Neuronal stem cell (in vitro differentiated cells): ENCODE measurements around the gene MBD2.

Source experiments
- DNase-seq: peaks from one replicate; pipeline ENCODE4 v3.0.0-alpha.2; 2013; ENCODE audit warnings: low spot score
- H2AFZ ChIP-seq: one replicate; pipeline ENCODE4 v1.6.1; 2013; ENCODE audit warnings: mild to moderate bottlenecking, low read length, inconsistent platforms
- H2AK5ac ChIP-seq: 2 replicates; pipeline ENCODE4 v1.6.1; 2013; ENCODE audit warnings: low read depth, mild to moderate bottlenecking, inconsistent platforms, low read length, moderate library complexity, mixed read lengths
- H2BK120ac ChIP-seq: 2 replicates; pipeline ENCODE4 v1.6.1; 2013; ENCODE audit warnings: low read depth, mild to moderate bottlenecking, inconsistent platforms, low read length, moderate library complexity, mixed read lengths
- H2BK12ac ChIP-seq: one replicate; pipeline ENCODE4 v1.6.1; 2013; ENCODE audit warnings: low read length, inconsistent platforms
- H2BK15ac ChIP-seq: 2 replicates; pipeline ENCODE4 v1.6.1; 2013; ENCODE audit warnings: mild to moderate bottlenecking, low read length, inconsistent platforms, mixed read lengths
- H2BK5ac ChIP-seq: one replicate; pipeline ENCODE4 v1.6.1; 2013; ENCODE audit warnings: inconsistent platforms, mild to moderate bottlenecking, low read length, moderate library complexity
- H3K14ac ChIP-seq: one replicate; pipeline ENCODE4 v1.6.1; 2013; ENCODE audit warnings: low read length, inconsistent platforms
- H3K18ac ChIP-seq: 2 replicates; pipeline ENCODE4 v1.6.1; 2013; ENCODE audit warnings: low read length, inconsistent platforms
- H3K23ac ChIP-seq: 2 replicates; pipeline ENCODE4 v1.6.1; 2013; ENCODE audit warnings: low read depth, mild to moderate bottlenecking, mixed read lengths, low read length, inconsistent platforms; ENCODE audit not compliant: poor library complexity
- H3K27ac ChIP-seq: replicated peaks from 3 replicates; pipeline ENCODE4 v1.5.1; 2013; ENCODE audit warnings: low read length, inconsistent platforms
- H3K27me3 ChIP-seq, 3 experiments: 2 replicates each; pipeline ENCODE4 v1.6.1; 2013; ENCODE audit warnings: low read length in 3 of 3, mild to moderate bottlenecking in 2 of 3, inconsistent platforms in 1 of 3, low read depth in 1 of 3, mixed read lengths in 1 of 3, moderate library complexity in 1 of 3; ENCODE audit not compliant: control insufficient read depth in 3 of 3, insufficient read depth in 3 of 3
- H3K36me3 ChIP-seq, 2 donors: replicated peaks in 1 of 2; 2 replicates each; pipeline ENCODE4 v1.6.1; 2013; ENCODE audit warnings: low read length in 2 of 2; ENCODE audit not compliant: control insufficient read depth in 2 of 2, insufficient read depth in 2 of 2
- H3K4ac ChIP-seq: 2 replicates; pipeline ENCODE4 v1.6.1; 2013; ENCODE audit warnings: inconsistent platforms, mild to moderate bottlenecking, low read length, moderate library complexity
- H3K4me1 ChIP-seq, 2 donors: 1 replicate in 1 of 2; 2 replicates in 1 of 2; pipeline ENCODE4 v1.6.1; 2013; ENCODE audit warnings: low read length in 2 of 2, low read depth in 1 of 2; ENCODE audit not compliant: control insufficient read depth in 2 of 2, insufficient read depth in 1 of 2
- H3K4me2 ChIP-seq: one replicate; pipeline ENCODE4 v1.6.1; 2013; ENCODE audit warnings: mild to moderate bottlenecking, low read length, inconsistent platforms; ENCODE audit not compliant: insufficient read depth, poor library complexity, severe bottlenecking
- H3K4me3 ChIP-seq, 2 donors: 2 replicates each; pipeline ENCODE4 v1.5.1; 2013; ENCODE audit warnings: low read length in 2 of 2, mild to moderate bottlenecking in 2 of 2, inconsistent platforms in 1 of 2, moderate library complexity in 1 of 2
- H3K79me1 ChIP-seq: one replicate; pipeline ENCODE4 v1.6.1; 2013; ENCODE audit warnings: low read depth, mild to moderate bottlenecking, inconsistent platforms, low read length, moderate library complexity
- H3K9ac ChIP-seq: one replicate; pipeline ENCODE4 v1.6.1; 2013; ENCODE audit warnings: mild to moderate bottlenecking, low read depth, low read length, inconsistent platforms; ENCODE audit not compliant: poor library complexity
- H3K9me3 ChIP-seq, 2 donors: replicated peaks in 1 of 2; 2 replicates each; pipeline versions ENCODE3 to v1.6.1; 2013; ENCODE audit warnings: low read length in 2 of 2, mild to moderate bottlenecking in 2 of 2, inconsistent platforms in 1 of 2, low read depth in 1 of 2, mixed read lengths in 1 of 2, moderate library complexity in 1 of 2; ENCODE audit not compliant: control insufficient read depth in 2 of 2, insufficient read depth in 1 of 2
- H4K8ac ChIP-seq: one replicate; pipeline ENCODE4 v1.6.1; 2013; ENCODE audit warnings: low read depth, mild to moderate bottlenecking, inconsistent platforms, low read length, moderate library complexity
- H4K91ac ChIP-seq: one replicate; pipeline ENCODE4 v1.6.1; 2013; ENCODE audit warnings: low read length, low read depth, mild to moderate bottlenecking, inconsistent platforms; ENCODE audit not compliant: poor library complexity
- WGBS, 2 donors: extraction: QIAGEN DNeasy Blood & Tissue Kit; methylation state at CpG; one replicate each; pipeline ENCODE4 v1.1.7; 2013; ENCODE audit warnings: missing lambda C conversion rate in 2 of 2, mixed read lengths in 1 of 2; ENCODE audit not compliant: insufficient read length in 2 of 2, insufficient replicate concordance in 1 of 2; ENCODE audit errors: extremely low coverage in 2 of 2; 5-methylcytosine and 5-hydroxymethylcytosine counted together

Gene MBD2

DNA sequence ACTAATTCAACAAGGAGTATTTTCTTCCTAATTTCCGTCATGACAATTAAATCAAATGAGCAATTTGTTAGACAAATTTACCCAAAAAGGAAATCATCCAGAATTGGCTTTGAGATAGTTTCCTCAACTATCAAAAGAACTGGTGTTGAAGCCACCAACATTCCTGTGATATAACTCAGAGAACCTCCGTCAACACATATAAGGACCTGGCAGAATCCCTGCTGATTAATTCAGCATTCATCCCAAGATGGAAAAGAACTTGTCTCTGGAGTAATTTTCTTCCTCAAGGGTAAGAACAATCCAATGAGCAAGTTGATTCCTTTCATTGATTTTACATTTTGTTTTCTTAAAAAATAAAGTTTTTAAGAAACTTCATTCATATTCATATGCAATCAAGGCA is 62.0 kb downstream of the MBD2 start:
- Histone ChIP-seq H3K36me3 (peaks cover 0 to 42% of the 10 kb centered on the region in 2 donors), H2BK15ac (no peak overlapping the region), H2BK120ac (no peak overlapping the region), H2BK12ac (no peak overlapping the region), H3K4ac (no peak overlapping the region), H2AK5ac (no peak overlapping the region), H3K9ac (no peak overlapping the region), H3K4me2 (no peak overlapping the region), H2BK5ac (no peak overlapping the region), H4K91ac (no peak overlapping the region), H3K18ac (no peak overlapping the region), H3K27ac (no peak overlapping the region), H3K9me3 (no peaks in the 10 kb centered on the region), H3K79me1 (no peaks in the 10 kb centered on the region), H3K4me3 (no peak overlapping the region), H3K4me1 (no peaks in the 10 kb centered on the region), H3K23ac (no peak overlapping the region), H3K27me3 (no peaks in the 10 kb centered on the region), H2AFZ (no peak overlapping the region), H3K14ac (no peak overlapping the region), H4K8ac (no peak overlapping the region)
- no CpG with 5 or more reads among the region's 2 CpGs for WGBS, 2 donors
- no peak for DNase-seq

DNA sequence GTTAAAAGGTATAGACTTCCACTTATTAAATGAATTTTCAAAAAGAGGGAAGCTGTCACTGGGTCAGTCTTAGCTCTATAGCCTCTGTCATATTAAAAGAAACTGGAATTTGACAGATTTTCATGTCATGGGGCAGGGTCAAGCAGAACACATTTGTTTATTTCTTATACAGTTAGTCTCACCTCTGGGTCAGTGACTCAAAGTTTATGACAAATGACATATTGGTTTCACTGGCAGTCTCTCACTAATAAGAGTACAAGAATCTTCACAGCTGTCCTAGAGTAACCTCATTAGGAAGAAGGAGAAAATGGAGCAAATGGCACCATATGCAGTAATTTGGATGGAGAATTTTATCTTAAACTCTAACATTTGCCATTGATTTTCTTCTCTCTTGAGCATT is 63.2 kb downstream of the MBD2 start:
- Histone ChIP-seq H2AK5ac (no peak overlapping the region), H4K91ac (no peak overlapping the region), H3K4ac (no peak overlapping the region), H3K4me1 (no peaks in the 10 kb centered on the region), H2BK15ac (no peak overlapping the region), H3K14ac (no peak overlapping the region), H3K9ac (no peak overlapping the region), H4K8ac (no peak overlapping the region), H3K27ac (no peak overlapping the region), H3K4me3 (no peak overlapping the region), H2BK12ac (no peak overlapping the region), H3K79me1 (no peaks in the 10 kb centered on the region), H3K4me2 (no peak overlapping the region), H3K9me3 (no peaks in the 10 kb centered on the region), H2AFZ (no peak overlapping the region), H3K23ac (no peak overlapping the region), H2BK120ac (no peak overlapping the region), H3K36me3 (peaks cover 0 to 42% of the 10 kb centered on the region in 2 donors), H3K27me3 (no peaks in the 10 kb centered on the region), H2BK5ac (no peak overlapping the region), H3K18ac (no peak overlapping the region)
- no peak for DNase-seq

DNA sequence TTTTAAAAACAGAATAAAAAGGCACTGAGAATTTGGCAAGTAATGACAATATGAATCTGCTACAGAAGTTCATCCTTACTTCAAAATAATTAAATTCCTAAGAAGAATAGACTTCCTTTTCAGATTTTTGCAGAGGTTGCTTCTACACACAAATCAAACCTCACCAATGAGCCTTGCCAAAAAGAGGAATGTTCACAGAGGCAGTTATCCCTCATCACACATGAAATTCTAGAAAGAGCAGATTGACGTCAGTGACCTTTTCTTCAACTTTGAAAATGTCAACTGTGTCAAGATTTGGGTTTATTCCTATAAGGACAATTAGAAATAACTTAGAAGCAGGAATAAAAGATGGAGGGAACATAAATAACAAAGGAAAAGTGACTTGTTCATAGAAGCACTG is 64.6 kb downstream of the MBD2 start:
- no peak overlapping the region for H2BK12ac ChIP-seq
- H3K4me3 ChIP-seq, result no peak overlapping the region
- H3K18ac ChIP-seq, result no peak overlapping the region
- H3K36me3 ChIP-seq, result peaks cover 0 to 42% of the 10 kb centered on the region in 2 donors
- H2BK120ac ChIP-seq, result no peak overlapping the region
- no peak overlapping the region for H3K23ac ChIP-seq
- no peak overlapping the region for H4K91ac ChIP-seq
- H2AFZ ChIP-seq, result no peak overlapping the region
- H3K9ac ChIP-seq, result no peak overlapping the region
- no peak overlapping the region for H3K14ac ChIP-seq
- no peaks in the 10 kb centered on the region for H3K4me1 ChIP-seq
- no peaks in the 10 kb centered on the region for H3K27me3 ChIP-seq
- H4K8ac ChIP-seq, result no peak overlapping the region
- no peak overlapping the region for H2BK5ac ChIP-seq
- no peak overlapping the region for H3K4me2 ChIP-seq
- no peak overlapping the region for H2BK15ac ChIP-seq
- no peak for DNase-seq
- WGBS, 2 donors, result no CpG with 5 or more reads among the region's 1 CpG
- H3K27ac ChIP-seq, result no peak overlapping the region
- no peak overlapping the region for H2AK5ac ChIP-seq
- H3K9me3 ChIP-seq, result no peaks in the 10 kb centered on the region
- H3K4ac ChIP-seq, result no peak overlapping the region
- no peaks in the 10 kb centered on the region for H3K79me1 ChIP-seq

DNA sequence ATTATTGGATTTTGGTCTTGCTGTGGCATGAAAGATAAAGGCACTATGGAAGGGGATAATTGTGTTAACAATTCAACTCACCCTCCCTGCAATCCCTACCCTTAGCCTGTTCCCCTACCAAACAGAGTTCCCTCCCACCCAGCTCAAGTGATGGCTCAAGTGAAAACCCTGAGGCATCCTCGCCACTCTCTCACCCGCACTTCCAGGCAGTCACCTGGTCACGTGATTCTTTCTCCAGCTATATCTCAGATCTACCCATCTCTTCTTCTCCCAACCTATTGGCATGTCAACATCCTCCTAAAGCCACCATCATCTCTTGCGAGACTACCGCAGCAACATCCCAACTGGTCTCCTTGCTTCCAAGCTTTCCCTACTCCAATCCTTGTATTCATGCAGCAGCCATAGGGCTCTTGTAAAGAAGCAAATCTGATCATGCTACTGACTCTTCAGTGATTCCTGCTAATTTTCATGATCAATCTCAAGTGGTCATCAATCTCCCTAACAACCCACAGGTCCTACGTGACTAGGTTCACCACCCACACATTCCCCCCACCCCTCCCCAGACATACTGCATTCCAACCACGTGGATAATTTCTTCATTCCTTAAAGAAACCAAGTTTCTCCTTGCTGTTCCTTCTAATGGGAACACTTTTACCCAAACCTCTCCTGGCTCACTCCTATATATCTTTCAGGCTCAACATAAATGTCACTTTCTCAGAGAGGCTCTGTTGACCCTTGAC is 66.7 kb downstream of the MBD2 start:
- Histone ChIP-seq H3K23ac (no peak overlapping the region), H3K27me3 (no peaks in the 10 kb centered on the region), H2BK5ac (no peak overlapping the region), H3K14ac (no peak overlapping the region), H4K91ac (no peak overlapping the region), H3K79me1 (no peaks in the 10 kb centered on the region), H4K8ac (no peak overlapping the region), H3K4ac (no peak overlapping the region), H3K4me2 (no peak overlapping the region), H3K36me3 (peaks cover 0 to 28% of the 10 kb centered on the region in 2 donors), H2AFZ (no peak overlapping the region), H2BK12ac (no peak overlapping the region), H3K27ac (no peak overlapping the region), H3K4me3 (no peak overlapping the region), H2BK120ac (no peak overlapping the region), H3K4me1 (no peaks in the 10 kb centered on the region), H2AK5ac (no peak overlapping the region), H3K9ac (no peak overlapping the region), H2BK15ac (no peak overlapping the region), H3K9me3 (no peaks in the 10 kb centered on the region), H3K18ac (no peak overlapping the region)
- no peak for DNase-seq
- WGBS, 2 donors, result no CpG with 5 or more reads among the region's 7 CpGs
